Renal cortex interstitium (tissue), 11 donors: Measurements from ENCODE around the gene CACNA1F. TPM values are rescaled to one million over a fixed set of nuclear protein-coding genes. Genes with fewer than 3 reads are reported as not detected.

Experiments
- DNase-seq, 11 donors: peaks; one replicate each; pipeline ENCODE4 v3.0.0-alpha.2; 2013; ENCODE audit warnings: low read depth in 9 of 11, low spot score in 4 of 11; ENCODE audit errors: extremely low read depth in 1 of 11
- polyA plus RNA-seq, 3 donors: library from polyadenylated mRNA; unstranded; fragments of 120-200 nt; gene quantifications; one replicate each; pipeline ENCODE4 v1.2.1, GENCODE V29; 2013; ENCODE audit not compliant: insufficient read length in 3 of 3

The CACNA1F gene
- polyA plus RNA-seq, 3 donors: 0.09 to 0.29 (median 0.25) TPM

GRCh38 chrX:49260221-49260985 is 27.3 kb upstream of the CACNA1F start:
- DNase-seq: no peak

GRCh38 chrX:49258749-49259124 is 25.6 kb upstream of the CACNA1F start:
- DNase-seq: no peak

DNA sequence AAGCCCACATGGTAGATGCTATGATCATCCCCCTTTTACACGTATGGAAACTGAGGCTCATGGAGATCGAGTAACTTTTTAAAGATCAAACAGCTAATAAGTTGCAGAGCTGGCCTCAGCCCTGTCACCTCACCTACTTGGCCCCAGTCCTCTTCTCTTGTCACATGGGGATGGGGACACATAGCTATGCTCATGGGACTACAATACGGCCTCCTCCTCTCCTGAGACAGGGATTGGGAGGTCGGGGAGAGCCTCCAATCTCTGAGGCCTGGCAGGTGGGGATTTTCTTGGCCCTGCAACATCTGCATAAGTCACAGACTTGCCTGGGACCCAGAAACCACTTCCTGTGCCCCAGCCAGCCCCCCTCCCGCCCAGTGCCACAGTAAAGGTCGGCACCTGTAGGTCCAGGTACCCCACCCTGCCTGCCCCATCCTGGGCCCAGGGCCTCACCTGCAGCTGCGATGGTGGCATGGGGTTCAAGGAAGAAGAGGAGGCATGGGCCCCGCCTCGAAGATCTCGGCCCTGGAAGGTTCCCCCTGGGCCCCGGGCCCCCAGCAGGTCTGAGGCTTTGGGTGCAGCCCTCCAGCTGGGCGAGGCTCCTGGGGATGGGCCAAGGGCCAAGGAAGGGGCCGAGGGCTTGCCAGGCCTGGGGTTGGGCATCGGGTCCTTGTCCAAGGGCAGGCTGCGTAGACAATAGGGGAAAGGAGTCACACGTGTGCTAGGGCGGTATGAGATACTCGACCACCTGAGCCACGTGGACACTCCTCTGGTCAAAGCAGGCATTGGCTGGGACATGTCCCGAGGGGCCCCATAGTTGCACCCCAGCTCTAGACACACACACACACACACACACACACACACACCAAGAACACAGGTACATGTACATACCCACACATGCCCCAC is 25.0 kb upstream of the CACNA1F start:
- DNase-seq: no peak

DNA sequence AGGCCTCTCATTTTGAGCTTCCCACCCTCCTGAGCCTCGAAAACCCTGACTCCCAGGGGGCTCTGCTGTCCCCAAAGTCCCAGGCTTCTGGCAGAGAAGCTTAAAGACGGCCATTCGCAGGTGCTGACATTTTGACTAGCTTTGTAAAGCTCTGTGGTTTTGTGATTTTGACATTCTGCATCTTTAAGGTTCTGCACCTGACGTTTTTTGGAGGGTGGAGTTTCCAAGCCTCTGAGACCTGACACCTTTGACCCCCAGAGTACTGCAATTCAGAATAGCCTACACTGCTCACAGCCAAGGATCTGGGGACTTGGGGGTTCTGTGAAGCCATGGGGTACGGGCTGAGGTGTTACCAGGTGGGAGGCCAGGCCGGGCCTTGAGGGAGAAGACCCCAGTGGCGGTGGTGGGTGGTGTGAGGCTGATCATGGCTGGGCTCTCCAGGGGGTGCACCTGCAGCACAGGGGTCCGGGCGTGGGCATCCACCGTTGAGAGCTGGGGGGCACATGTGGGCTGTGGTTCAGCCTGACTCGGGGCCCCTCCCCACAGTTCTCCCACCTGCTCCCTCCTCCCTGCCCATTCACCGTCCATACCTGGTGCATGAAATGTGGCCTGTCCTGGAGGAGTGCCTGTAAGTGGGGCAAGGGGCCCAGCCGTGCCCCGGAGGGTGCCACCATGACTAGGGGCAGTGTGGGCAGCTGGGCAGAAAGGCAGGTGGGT is 24.1 kb upstream of the CACNA1F start:
- DNase-seq: no peak

DNA sequence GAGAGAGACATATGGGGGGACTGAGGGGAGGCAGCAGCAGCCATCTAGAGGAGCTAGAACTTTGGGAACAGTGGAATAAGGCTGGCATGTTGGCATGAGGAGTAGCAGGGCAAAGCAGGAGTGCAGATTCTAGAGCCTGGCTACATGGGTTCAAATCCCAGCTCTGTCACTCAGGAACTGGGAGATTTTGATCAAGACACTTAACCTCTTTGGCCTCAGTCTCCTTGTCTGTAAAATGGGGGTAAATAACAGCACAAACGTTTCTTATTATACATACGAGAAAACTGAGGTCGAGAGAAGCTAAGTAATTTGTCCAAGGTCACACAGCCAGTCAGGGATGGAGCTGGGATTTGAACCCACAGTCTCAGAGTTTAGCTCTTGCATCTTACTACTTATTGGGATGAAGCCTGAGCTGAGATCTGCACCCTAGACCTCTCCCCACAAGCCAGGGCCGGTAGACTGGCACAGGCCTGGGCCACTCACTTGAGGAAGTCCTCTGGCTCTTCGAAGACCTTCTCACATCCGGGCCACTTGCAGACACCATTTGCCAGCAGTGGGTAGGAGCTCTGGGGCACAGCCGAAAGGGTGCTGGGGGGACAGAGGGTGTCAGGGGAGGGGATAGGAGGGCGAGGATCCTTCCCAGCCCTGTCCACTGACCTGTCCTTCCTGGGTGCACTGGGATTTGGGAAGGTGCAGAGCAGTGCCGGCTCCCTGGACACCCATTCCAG is 23.3 kb upstream of the CACNA1F start:
- no peak for DNase-seq

- no peak for DNase-seq
Measured at GRCh38 chrX:49254639-49255038, 21.5 kb upstream of the CACNA1F start.

GRCh38 chrX:49251325-49251724 is 18.2 kb upstream of the CACNA1F start:
- DNase-seq: no peak

GRCh38 chrX:49250578-49250977 is 17.4 kb upstream of the CACNA1F start:
- DNase-seq: no peak

DNA sequence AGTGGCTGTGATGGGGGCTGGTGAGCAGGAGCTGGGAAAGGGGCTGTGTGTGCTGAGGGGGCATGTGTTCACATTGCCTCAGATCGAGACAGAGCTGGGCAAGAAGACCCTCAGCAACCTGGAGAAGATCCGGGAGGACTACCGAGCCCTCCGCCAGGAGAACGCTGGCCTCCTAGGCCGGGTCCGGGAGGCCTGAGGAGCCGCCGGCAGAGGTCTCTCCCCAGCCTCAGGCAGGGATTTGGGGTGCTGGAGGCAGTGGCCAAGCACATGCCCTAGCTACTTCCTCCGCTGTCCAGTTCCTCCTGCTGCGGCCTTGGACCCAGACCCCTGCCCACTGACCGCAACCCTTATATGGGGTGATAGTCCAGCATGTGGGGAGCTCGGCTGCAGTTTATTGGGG is 16.9 kb upstream of the CACNA1F start:
- no peak for DNase-seq

GRCh38 chrX:49249616-49250015 is 16.5 kb upstream of the CACNA1F start:
- DNase-seq: no peak

- DNase-seq: no peak
Measured at GRCh38 chrX:49249071-49249470, 15.9 kb upstream of the CACNA1F start.

GRCh38 chrX:49247916-49248811 is 15.0 kb upstream of the CACNA1F start:
- no peak for DNase-seq

DNA sequence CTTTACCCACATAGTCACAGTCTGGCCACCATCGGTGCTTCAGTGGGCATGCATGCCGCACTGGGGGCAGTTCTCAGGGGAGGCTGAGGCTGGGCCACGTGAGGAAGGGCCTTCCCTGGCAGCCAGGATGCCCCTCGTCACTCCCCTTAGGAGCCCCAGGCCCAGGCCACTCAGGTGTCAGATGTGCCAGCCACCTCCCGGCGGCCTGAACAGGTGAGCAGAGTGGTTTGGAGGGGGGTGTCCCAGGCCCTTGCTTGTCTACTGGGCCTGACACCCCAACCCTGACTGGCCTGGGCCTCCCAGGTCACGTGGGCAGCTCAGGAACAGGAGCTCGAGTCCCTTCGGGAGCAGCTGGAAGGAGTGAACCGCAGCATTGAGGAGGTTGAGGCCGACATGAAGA is 14.2 kb upstream of the CACNA1F start:
- no peak for DNase-seq

DNA sequence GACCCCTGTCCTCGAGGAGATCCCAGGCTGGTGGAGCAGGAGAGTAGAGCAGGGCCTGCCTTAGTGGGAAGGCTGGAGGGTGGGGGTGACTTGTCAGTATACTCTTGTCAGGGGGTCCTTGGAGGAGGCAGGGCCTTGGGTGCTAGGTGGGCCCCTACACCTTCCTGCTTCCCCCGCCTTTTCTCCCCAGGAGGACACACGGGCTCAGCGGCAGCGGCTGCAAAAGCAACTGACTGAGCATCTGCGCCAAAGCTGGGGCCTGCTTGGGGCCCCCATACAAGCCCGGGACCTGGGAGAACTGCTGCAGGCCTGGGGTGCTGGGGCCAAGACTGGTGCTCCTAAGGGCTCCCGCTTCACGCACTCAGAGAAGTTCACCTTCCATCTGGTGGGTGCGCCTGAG is 13.4 kb upstream of the CACNA1F start:
- no peak for DNase-seq

DNA sequence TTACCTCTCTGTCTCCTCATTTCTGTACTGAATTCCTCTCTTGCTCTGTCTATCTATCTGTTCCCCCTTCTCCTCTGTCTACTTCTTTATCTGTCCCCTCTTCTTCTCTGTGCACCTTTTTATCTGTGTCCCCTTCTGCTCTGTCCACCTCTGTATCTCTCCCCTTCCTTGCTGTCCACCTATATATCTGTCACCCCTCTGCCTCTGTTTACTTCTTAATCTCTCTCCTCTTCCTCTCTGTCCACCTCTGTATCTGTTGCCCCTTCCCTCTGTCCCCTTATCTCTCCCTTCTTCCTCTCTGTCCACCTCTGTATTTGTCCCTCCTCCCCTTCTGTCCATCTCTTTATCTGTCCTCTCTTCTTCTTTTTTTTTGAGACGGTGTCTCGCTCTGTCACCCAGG is 11.1 kb upstream of the CACNA1F start:
- no peak for DNase-seq

GRCh38 chrX:49243166-49243565 is 10.0 kb upstream of the CACNA1F start:
- DNase-seq: no peak

DNA sequence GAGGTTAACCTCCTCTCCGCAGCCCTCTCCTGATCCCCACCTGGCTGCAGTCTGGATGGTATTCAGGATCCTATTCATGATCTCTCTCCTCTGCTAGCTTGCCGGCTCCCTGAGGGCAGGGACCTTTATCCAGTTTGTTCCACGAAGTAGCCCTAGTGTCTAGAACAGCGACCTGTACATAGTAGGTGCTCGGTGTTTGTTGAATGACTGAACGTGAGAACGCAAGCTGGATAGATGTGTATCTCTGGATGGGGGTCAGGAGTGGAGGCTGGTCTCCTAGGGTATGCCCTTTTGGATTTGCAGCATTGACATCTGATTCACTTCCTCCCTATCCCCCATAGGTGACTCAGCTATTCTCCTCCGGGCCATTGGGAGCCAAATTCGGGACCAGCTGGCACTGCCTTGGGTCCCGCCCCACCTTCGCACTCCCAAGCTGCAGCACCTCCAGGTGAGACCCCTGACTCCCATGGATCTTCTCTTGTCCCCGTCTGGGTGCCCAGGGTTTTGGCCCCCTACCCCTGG is 9.5 kb upstream of the CACNA1F start:
- no peak for DNase-seq

- no peak for DNase-seq
Measured at GRCh38 chrX:49238735-49239134, 5.6 kb upstream of the CACNA1F start.
